ENCODE results near the gene TRUB1. TPM values are rescaled to one million over a fixed set of nuclear protein-coding genes. Genes with fewer than 3 reads are reported as not detected.
"Not testable (repeated sequence)": the region's sequence is repeated elsewhere in the genome, so short reads cannot be mapped to it uniquely, and the experiment has no call there.

Gene TRUB1
- 10 to 100 TPM; 10.1 to 68.0 (median 15.0) TPM for total RNA-seq

DNA sequence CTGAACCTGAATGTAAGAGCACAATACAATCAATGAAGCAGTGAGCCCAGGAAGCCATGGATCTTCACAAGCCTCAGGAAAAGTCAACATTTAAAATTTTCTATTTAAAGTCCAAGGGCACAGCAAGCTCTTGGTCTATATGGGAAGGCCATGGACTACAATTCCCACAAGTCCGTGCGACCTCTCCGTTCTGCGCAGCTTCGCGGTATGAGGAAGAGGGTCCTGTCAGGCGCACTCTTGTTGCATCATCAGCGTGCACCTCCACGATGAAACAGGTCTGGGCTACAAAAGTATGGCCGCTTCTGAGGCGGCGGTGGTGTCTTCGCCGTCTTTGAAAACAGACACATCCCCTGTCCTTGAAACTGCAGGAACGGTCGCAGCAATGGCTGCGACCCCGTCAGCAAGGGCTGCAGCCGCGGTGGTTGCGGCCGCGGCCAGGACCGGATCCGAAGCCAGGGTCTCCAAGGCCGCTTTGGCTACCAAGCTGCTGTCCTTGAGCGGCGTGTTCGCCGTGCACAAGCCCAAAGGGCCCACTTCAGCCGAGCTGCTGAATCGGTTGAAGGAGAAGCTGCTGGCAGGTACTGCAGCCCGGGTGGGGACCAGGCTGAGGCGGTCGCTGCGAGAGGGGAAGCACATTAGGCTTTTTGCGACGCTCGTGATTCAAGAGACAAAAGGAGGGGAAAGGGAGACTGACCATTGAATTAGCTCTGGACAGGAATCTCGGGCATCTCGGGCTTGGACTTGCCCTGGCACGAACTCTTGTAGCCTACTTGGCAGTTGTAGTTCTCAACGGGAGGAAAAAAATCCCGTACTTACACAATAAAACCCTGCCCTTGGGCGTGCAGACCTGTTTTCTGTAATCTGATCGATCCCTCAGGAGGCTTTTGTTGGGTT, at the start of gene TRUB1:
TSS of gene TRUB1 (plus strand) at position 234 of the 894 bp plus-strand sequence. CDS start at position 293, 59 bp downstream.
- Histone ChIP-seq H3K27ac (peak within 1 kb of the TSS; percentile 81 to 88 (median 82)), H3K4me1 (peaks cover 5 to 22% (median 14%) of the 10 kb centered on the region in 4 donors), H3K9me3 (no peaks in the 10 kb centered on the region), H3K36me3 (peaks cover 0 to 13% (median 7%) of the 10 kb centered on the region in 4 donors), H3K4me3 (peak within 1 kb of the TSS; percentile 72 to 90 (median 78)), H3K27me3 (no peaks in the 10 kb centered on the region)
- 0 to 1% methylated on average over 21 to 44 of the region's 46 CpGs for WGBS, 2 donors
- peak; percentile 98 to 100 for ATAC-seq (ENCODE audit: low FRiP score in 2 of 2)
- peak in 2 of 4 donors; percentile 52 to 65 for TF ChIP-seq POLR2A (IDR thresholded peaks at IDR 0.05)
- TF ChIP-seq, protein P1, sequence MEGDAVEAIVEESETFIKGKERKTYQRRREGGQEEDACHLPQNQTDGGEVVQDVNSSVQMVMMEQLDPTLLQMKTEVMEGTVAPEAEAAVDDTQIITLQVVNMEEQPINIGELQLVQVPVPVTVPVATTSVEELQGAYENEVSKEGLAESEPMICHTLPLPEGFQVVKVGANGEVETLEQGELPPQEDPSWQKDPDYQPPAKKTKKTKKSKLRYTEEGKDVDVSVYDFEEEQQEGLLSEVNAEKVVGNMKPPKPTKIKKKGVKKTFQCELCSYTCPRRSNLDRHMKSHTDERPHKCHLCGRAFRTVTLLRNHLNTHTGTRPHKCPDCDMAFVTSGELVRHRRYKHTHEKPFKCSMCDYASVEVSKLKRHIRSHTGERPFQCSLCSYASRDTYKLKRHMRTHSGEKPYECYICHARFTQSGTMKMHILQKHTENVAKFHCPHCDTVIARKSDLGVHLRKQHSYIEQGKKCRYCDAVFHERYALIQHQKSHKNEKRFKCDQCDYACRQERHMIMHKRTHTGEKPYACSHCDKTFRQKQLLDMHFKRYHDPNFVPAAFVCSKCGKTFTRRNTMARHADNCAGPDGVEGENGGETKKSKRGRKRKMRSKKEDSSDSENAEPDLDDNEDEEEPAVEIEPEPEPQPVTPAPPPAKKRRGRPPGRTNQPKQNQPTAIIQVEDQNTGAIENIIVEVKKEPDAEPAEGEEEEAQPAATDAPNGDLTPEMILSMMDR (IDR thresholded peaks at IDR 0.05) = no peak
- TF ChIP-seq EP300 (IDR thresholded peaks at IDR 0.05) = no peak
- TF ChIP-seq POLR2AphosphoS5 (IDR thresholded peaks at IDR 0.05) = peak; percentile 61 to 87
- DNase-seq = peak; percentile 88 to 97

DNA sequence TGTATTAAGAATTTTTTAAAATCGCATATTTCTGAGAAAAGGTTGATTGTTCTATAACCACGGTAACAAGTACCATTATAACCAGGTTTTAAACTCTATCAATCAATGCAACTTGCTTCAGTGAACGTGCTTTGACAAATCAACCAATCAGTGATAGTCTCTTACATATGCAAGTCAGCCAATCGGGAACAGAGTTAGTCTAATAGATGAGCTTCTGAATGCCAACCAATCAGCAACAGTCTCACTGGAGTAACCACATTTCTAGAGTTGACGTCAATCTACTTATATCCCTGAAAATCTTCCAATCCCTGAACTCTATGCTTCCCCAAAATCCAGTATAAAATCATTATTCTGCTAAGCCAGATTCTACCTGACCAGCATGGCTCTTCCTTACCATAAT, 44.7 kb upstream of the TRUB1 start:
- no peak for DNase-seq
- TF ChIP-seq POLR2AphosphoS5 (IDR thresholded peaks at IDR 0.05) (no peak), POLR2A (IDR thresholded peaks at IDR 0.05) (no peak), EP300 (IDR thresholded peaks at IDR 0.05) (no peak)
- TF ChIP-seq, protein P1 (IDR thresholded peaks at IDR 0.05) = no peak
- 72 to 90% methylated on average over 5 of the region's 5 CpGs for WGBS, 2 donors
- Histone ChIP-seq H3K4me3 (no peak overlapping the region), H3K36me3 (no peaks in the 10 kb centered on the region), H3K4me1 (no peaks in the 10 kb centered on the region), H3K27me3 (no peaks in the 10 kb centered on the region), H3K27ac (no peak overlapping the region), H3K9me3 (no peaks in the 10 kb centered on the region)
- ATAC-seq (ENCODE audit: low FRiP score in 2 of 2) = no peak

DNA sequence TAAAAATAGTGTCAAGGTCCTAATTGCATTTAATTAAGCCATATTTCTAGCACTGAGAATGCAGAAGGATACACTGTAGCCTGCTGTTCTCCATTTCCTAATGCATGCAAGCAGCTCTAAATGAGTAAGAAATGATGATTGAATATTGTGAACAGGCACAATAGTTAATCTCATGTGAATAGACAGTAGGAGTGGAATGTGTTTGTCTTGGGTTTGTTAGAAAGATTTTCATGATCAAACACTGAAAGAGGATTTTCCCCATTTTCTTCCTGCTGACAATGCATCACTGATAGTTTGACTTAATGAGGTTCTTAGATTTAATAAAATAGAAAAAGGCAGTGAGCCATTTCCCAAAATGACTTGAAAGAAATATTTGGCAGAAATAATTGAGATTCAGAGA, 43.1 kb upstream of the TRUB1 start:
- TF ChIP-seq EP300 (IDR thresholded peaks at IDR 0.05) (no peak), POLR2AphosphoS5 (IDR thresholded peaks at IDR 0.05) (no peak), POLR2A (IDR thresholded peaks at IDR 0.05) (no peak)
- TF ChIP-seq, protein P1 (IDR thresholded peaks at IDR 0.05) = no peak
- H3K9me3 ChIP-seq = no peaks in the 10 kb centered on the region
- no peaks in the 10 kb centered on the region for H3K27me3 ChIP-seq
- no peak for DNase-seq
- H3K4me1 ChIP-seq = no peaks in the 10 kb centered on the region
- ATAC-seq (ENCODE audit: low FRiP score in 2 of 2) = no peak
- no peak overlapping the region for H3K27ac ChIP-seq
- no peaks in the 10 kb centered on the region for H3K36me3 ChIP-seq
- H3K4me3 ChIP-seq = no peak overlapping the region

DNA sequence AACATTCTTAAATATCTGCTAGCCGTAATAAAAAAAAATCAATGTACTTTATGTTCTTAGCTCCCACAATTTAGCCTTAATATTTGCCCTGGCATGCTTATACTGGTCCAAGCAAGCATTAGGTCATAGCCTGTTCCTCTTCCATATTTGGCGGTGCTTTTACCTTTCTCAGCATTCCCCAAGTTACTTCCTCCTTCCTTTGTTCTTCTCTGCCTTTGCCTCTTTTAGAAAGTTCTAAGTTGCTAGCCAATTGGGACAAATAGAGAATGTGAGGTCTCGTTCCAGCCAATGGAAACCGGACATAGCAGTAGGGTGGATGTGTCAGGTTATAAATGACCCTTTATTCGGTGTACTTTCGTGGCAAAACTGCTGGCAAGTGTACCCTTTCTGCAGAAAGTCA, 41.0 kb upstream of the TRUB1 start:
- H3K4me1 ChIP-seq; H3K27ac ChIP-seq; H3K4me3 ChIP-seq; ATAC-seq (ENCODE audit: low FRiP score in 2 of 2); DNase-seq; H3K36me3 ChIP-seq; H3K9me3 ChIP-seq; H3K27me3 ChIP-seq: not testable (repeated sequence)
- WGBS, 2 donors = 80 to 82% methylated on average over 6 of the region's 6 CpGs

DNA sequence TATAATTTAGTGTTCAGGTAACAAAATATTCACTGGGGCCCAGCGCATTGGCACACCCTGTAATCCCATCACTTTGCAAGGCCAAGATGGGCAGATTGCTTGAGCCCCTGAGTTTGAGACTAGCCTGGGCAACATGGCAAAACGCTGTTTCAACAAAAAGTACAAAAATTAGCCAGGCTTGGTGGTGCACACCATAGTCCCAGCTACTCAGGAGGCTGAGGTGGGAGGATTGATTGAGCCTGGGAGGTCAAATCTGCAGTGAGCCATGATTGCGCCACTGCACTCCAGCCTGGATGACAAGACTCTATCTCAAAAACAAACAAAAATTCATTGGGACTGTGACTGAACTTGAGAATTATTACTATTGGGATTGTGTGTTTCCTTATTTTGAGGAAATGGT, 40.4 kb upstream of the TRUB1 start:
- no peak overlapping the region for H3K4me3 ChIP-seq
- no peak overlapping the region for H3K27ac ChIP-seq
- H3K27me3 ChIP-seq = no peaks in the 10 kb centered on the region
- H3K36me3 ChIP-seq = no peaks in the 10 kb centered on the region
- no peak for ATAC-seq (ENCODE audit: low FRiP score in 2 of 2)
- 87 to 93% methylated on average over 3 of the region's 3 CpGs for WGBS, 2 donors
- no peaks in the 10 kb centered on the region for H3K9me3 ChIP-seq
- H3K4me1 ChIP-seq = no peaks in the 10 kb centered on the region
- TF ChIP-seq POLR2AphosphoS5 (IDR thresholded peaks at IDR 0.05) (no peak), POLR2A (IDR thresholded peaks at IDR 0.05) (no peak), EP300 (IDR thresholded peaks at IDR 0.05) (no peak)
- TF ChIP-seq, protein P1 (IDR thresholded peaks at IDR 0.05) = no peak
- DNase-seq = no peak
